Activated CD8-positive, alpha-beta memory T cell treated with anti-CD3 and anti-CD28 coated beads for 24 hours (primary cell): ENCODE measurements around the gene FLNC.

Source experiments
- DNase-seq: peaks from one replicate; pipeline ENCODE4 v3.0.0-alpha.2; 2020

Gene FLNC

DNA sequence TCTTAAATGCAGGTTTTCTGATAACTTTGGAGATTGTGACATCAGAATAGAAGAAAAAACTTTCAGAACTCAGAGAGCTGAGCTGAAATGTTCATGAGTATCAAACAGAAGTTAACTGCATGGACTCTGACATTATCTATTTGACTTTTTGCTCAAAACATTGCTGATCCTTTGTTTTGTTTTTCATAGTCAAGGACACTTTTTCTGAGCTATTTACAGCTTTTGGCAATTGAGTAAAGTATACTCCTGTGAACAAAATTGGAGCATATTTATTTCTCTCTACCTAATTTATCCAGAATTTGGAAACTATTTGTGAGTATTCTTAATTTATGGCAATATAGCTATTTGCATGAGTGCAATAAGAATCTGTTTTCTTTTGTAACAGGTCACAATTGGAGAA is 69.2 kb downstream of the FLNC start:
- no peak for DNase-seq

DNA sequence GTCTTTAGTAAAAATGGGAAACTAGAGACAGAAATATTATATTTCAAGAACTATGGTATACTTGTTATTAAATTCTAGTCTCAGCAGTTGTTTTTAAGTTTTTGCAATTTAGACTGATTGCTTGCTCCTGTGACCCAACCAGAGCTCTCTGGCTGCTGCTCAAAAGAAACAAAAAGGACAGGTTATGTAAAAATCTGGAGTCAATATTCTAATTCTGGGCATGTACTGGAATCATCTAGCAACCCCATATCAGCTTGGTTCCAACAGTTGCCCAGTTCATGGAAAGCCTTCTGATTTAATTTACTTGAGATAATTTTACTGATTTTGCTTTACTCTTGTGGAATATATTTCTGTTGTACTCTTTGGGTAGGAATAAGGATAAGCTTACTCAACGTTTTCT is 70.0 kb downstream of the FLNC start:
- no peak for DNase-seq

GRCh38 chr7:128902761-128903585 is 72.8 kb downstream of the FLNC start:
- no peak for DNase-seq

GRCh38 chr7:128903621-128904361 is 73.6 kb downstream of the FLNC start:
- DNase-seq, result no peak

DNA sequence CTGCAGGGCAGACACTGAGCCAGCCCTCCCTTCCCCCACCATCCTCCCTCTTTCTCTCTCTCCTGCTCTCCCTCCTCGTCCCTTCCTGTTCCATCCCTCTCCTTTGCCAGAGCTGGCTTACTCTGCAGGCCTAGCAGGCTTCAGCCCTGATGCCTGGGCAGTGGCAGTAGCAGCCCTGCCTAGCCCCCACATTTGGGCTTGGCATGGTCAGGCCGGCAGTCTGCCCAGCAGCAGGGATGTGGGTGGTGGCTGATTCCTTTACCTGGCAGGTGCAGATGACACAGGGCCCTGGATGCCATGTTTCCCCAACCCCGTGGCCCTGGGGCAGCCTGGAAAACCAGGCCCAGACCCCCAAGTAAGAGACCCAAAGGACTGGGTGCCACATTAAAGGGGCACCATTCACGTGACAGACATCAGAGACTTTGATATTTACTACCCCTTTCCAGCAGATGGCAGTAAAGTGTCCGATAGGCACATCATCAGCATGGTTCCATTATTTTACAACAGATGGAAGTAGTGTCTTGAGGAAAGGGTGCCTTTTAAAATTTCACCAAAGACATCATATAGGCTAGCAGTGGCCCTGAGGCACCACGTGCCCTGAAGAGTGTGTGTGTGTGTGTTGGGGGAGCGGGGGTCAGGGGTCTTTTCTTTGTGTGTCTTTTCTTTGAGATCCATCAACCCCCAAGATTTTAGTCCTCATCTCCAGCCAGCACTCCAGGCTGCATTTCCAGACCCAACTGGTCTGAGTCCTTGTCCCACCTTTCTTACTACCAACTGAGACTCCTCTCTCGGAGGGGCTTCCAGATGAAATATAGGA is 74.4 kb downstream of the FLNC start:
- no peak for DNase-seq

GRCh38 chr7:128906001-128906765 is 76.0 kb downstream of the FLNC start:
- DNase-seq, result no peak

GRCh38 chr7:128906766-128907559 is 76.8 kb downstream of the FLNC start:
- DNase-seq, result no peak
